Pancreas (tissue), 10 donors: Measurements from ENCODE around the gene TOX2. TPM values are rescaled to one million over a fixed set of nuclear protein-coding genes. Genes with fewer than 3 reads are reported as not detected.
A peak's percentile ranks its signal among the peaks of the same experiment; 100 is the strongest.

Experiments
- ATAC-seq, 4 donors: fragments of 200-7000 bp; cut with Tn5 transposase; one replicate each; pipeline versions ENCODE4 v1.8.0 to v1.9.1; 2020; ENCODE audit warnings: mild to moderate bottlenecking in 4 of 4, moderate library complexity in 4 of 4
- DNase-seq, 6 donors: peaks; one replicate each; pipeline ENCODE4 v3.0.0-alpha.2; 2020
- FAIRE-seq: peaks from 2 replicates; lab custom pipeline; 2012; peaks lifted over from hg19 to GRCh38; lab: Jason Lieb, UNC
- H3K27ac ChIP-seq, 4 donors: fragments of 200-600 bp; sonication (generic); 1 replicate in 3 of 4; 2 replicates in 1 of 4; pipeline versions ENCODE4 v1.5.0 to v1.8.0; 2020
- H3K27me3 ChIP-seq, 4 donors: fragments of 200-600 bp; one replicate each; pipeline ENCODE4 v1.8.0; 2021
- H3K36me3 ChIP-seq, 3 donors: fragments of 200-600 bp; sonication (generic) in 1 of 3; one replicate each; pipeline versions ENCODE4 v1.5.0 to v1.8.0; 2020 to 2021
- H3K4me1 ChIP-seq, 3 donors: fragments of 200-600 bp; one replicate each; pipeline ENCODE4 v1.8.0; 2021
- H3K4me3 ChIP-seq, 4 donors: fragments of 200-600 bp; sonication (generic) in 2 of 4; one replicate each; pipeline versions ENCODE4 v1.5.0 to v1.8.0; 2020 to 2021
- H3K9me3 ChIP-seq, 4 donors: fragments of 200-600 bp; one replicate each; pipeline ENCODE4 v1.8.0; 2021
- WGBS, 2 donors: extraction: QIAGEN DNeasy Blood & Tissue Kit; methylation state at CpG; one replicate each; pipeline ENCODE4 v1.1.7; 2013; 5-methylcytosine and 5-hydroxymethylcytosine counted together
- intact Hi-C, 3 donors: fragments of 100-400 bp; cut with DNase I; formaldehyde crosslinking; loops; one replicate each; pipeline versions ENCODE4 v1.11.1 to v1.14.2; 2022
- polyA plus RNA-seq, 2 donors: library from polyadenylated mRNA; stranded (reverse); fragments of 200-250 nt; gene quantifications; one replicate each; pipeline ENCODE4 v1.2.3, GENCODE V29; 2013
- total RNA-seq, 6 donors: library from RNA; stranded (reverse); fragmentation: NEBNext Ultra II Directional in 4 of 6; extraction: Animal tissue kit (Norgen Biotek cat#: 25700) in 4 of 6; gene quantifications; one replicate each; pipeline versions ENCODE4 v1.2.1 to v1.2.4, GENCODE V29; 2021 to 2023
- TF ChIP-seq, protein P1 (sequence below), 4 donors: fragments of 200-600 bp; sonication (generic) in 3 of 4; IDR thresholded peaks; one replicate each; pipeline versions ENCODE4 v1.5.0 to v1.8.0; 2021; ENCODE audit warnings: antibody characterized with exemption in 4 of 4
- donor health status: healthy with polysubstance abuse.
- donor health status: DM: no; HTN: no; CAD: no; lungs with moderate emphysema.
- donor health status: DM: no; HTN: no; CAD: no.
- donor health status: control.
- donor health status: control.
- donor health status: Bipolar disorder and iron deficiency.
- donor health status: DM: yes; HTN: yes; CAD: no.
- donor health status: DM: no; HTN: no; CAD: no.
- donor health status: DM: no; HTN: no; CAD: no.
- donor health status: DM: yes; HTN: yes; CAD: no.

The TOX2 gene
- total and polyA plus RNA-seq, 8 donors, result 0.24 to 2.3 (median 0.90) TPM

DNA sequence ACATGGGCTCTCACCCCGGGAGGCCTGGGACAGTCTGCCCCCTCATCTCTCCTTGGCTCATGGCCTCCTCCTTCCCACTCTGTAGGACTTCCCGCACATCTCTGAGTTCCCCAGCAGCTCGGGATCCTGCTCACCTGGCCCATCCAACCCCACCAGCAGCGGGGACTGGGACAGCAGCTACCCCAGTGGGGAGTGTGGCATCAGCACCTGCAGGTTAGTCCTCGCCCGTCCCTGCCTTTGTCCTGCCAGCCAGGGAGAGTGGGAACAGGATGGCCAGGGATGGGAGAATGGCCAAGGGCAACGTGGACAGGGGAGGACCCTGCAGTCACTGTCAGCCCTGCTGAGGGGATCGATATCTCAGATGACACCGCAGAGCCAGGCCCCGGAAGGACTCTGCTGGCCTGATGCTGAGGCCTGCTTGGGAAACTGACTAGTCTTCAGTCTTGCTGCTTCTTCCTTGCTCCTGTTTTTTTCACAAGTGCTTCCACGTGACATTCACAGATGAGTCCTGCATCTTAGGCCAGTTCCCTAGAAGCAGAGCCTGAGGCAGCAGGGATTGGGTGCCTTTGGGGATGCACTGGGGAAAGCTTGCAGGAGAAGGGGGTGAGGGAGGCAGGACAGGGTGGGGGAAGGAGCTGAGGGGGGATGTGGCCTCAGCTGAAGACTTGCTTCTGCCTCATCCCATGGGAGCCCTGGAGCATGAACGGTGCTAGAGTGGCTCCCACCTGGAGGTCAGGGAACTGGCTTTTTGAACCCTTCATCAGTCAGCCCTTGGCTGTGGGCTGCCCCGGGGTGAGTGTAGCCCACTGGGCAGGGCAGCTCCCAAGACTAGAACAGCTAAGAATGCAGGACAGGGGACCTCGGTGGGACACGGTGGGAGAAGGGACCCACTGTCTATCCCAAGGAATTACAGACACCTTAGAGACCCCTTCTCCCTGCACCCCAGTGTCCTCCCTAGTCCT is 152.3 kb downstream of the TOX2 start:
- TF ChIP-seq, protein P1, sequence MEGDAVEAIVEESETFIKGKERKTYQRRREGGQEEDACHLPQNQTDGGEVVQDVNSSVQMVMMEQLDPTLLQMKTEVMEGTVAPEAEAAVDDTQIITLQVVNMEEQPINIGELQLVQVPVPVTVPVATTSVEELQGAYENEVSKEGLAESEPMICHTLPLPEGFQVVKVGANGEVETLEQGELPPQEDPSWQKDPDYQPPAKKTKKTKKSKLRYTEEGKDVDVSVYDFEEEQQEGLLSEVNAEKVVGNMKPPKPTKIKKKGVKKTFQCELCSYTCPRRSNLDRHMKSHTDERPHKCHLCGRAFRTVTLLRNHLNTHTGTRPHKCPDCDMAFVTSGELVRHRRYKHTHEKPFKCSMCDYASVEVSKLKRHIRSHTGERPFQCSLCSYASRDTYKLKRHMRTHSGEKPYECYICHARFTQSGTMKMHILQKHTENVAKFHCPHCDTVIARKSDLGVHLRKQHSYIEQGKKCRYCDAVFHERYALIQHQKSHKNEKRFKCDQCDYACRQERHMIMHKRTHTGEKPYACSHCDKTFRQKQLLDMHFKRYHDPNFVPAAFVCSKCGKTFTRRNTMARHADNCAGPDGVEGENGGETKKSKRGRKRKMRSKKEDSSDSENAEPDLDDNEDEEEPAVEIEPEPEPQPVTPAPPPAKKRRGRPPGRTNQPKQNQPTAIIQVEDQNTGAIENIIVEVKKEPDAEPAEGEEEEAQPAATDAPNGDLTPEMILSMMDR (IDR thresholded peaks at IDR 0.05), result no peak
- no peak for FAIRE-seq

DNA sequence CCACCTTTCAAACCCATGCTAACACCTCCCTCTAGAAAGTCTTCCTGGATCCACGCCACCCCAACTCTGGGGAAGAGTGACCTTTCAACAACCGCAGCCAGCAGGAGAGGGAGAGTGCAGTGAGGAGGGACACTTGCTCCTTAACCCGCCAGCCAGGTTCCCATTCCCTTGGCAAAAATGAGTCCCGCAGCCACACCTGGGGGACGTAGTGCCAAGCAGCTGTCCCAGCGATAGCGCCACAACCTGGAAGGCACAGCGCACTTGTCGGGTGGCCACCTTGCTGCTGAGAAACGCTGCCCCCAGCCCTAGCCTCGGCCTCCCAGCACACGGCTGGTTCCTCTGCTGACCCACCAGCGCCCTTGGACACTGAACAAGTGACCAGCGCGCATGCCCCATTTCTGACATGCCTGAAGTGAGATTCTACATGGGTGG is 153.0 kb downstream of the TOX2 start:
- Histone ChIP-seq H3K27ac (no peak overlapping the region), H3K27me3 (no peaks in the 10 kb centered on the region), H3K4me3 (no peak overlapping the region), H3K4me1 (no peaks in the 10 kb centered on the region), H3K9me3 (no peaks in the 10 kb centered on the region), H3K36me3 (no peaks in the 10 kb centered on the region)
- no peak for DNase-seq
- intact Hi-C loops, result no loop called here
- FAIRE-seq, result no peak
- TF ChIP-seq, protein P1 (IDR thresholded peaks at IDR 0.05), result no peak
- ATAC-seq, result no peak
- WGBS, 2 donors, result 77 to 82% methylated on average over 15 of the region's 15 CpGs

More for the DNA sequence above, 152.3 kb downstream of the TOX2 start:
- intact Hi-C loops, result no loop called here
- ATAC-seq (no peak), DNase-seq (no peak)
- Histone ChIP-seq H3K4me1 (no peaks in the 10 kb centered on the region), H3K9me3 (no peaks in the 10 kb centered on the region), H3K36me3 (no peaks in the 10 kb centered on the region), H3K4me3 (no peak overlapping the region), H3K27ac (no peak overlapping the region), H3K27me3 (peaks cover 0 to under 1% (median 0%) of the 10 kb centered on the region in 4 donors)
- WGBS, 2 donors, result 71 to 80% methylated on average over 15 of the region's 15 CpGs

DNA sequence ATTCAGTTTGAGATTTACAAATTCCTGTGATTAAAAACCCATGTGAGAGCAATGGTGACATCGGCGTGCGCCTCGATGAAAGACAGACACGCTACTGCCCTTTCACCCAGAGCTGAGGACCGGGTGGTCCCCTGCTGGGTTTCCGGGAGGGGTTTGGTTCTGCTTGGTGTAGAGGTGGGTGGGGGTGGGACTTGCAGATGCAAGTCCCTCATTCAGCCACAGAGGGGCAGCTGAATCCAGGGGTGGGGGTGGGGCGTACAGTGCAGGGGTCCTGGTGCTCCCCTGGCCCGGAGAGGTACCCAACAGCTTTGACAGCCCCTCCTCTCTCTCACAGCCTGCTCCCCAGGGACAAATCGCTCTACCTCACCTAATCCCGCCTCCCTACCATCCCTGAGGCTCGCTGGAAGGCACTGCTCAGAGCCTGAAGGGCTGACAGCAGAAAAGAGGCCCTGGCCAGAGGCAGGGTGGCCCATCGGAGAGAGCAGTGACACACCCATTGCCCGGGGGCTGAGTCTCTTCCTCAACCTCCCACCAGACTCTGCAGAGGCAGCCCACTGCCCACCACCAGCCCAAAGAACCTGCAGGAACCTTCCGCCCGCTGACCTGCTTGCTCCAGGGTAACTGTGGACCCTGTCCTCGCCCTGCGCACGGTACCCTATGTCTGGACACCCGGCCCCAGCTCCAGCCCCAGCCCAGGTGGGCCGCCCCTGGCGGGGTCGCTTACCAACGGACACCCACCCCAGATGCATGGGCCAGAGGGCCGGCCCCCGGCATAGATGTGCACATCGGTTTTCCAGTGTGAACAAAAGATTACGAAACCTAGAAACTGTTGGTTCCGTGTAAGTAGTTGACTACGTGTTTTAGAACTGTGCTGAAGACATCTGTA is 153.9 kb downstream of the TOX2 start:
- TF ChIP-seq, protein P1 (IDR thresholded peaks at IDR 0.05), result no peak
- intact Hi-C loops, result no loop called here
- H3K4me3 ChIP-seq, result no peak overlapping the region
- no peaks in the 10 kb centered on the region for H3K9me3 ChIP-seq
- no peak overlapping the region for H3K27ac ChIP-seq
- no peaks in the 10 kb centered on the region for H3K27me3 ChIP-seq
- H3K36me3 ChIP-seq, result no peaks in the 10 kb centered on the region
- H3K4me1 ChIP-seq, result no peaks in the 10 kb centered on the region
- no peak for FAIRE-seq
- ATAC-seq, result no peak
- no peak for DNase-seq
- 63 to 75% methylated on average over 27 to 30 of the region's 30 CpGs for WGBS, 2 donors

DNA sequence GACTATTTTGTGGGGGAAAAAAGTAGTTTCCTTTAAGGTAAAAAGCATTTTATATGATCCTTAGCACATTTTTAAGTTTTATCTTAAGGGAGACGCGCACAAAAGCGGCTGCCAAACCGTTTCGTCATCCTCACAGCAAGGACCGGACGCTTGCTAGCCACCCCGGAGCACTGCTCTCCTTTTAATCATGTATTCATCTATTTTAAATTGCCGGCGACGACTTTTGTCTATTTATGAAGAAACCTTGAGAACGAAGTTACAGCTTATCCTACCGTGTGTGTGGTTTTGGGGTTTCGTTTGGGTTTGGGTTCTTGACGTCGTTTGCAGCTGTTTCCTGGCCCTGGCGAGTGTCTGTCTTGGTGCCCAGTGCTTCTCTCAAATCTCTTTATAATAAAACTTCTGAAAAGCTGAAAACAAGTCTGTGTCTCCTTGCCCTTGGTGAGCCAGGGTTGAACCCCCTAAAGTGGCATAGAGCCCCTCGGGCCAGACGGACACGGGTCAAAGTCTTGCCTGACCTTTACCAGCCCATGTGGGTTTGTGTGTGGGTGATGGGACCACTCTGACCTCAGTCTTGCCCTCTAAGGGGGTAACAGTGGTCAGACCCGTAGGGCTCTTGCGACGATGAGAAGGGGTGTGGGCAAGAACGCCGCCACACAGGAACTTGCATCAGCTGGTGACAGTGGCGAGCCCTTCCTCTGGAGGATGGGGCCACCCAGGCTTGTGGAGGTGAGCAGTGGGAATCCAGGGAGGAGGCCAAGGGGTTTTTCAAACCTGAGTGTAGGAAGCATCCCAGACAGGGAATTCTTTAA is 154.8 kb downstream of the TOX2 start:
- Histone ChIP-seq H3K27me3 (no peaks in the 10 kb centered on the region), H3K9me3 (no peaks in the 10 kb centered on the region), H3K36me3 (no peaks in the 10 kb centered on the region), H3K4me1 (no peaks in the 10 kb centered on the region), H3K4me3 (no peak overlapping the region), H3K27ac (no peak overlapping the region)
- peak in 1 of 4 donors; percentile 16 for ATAC-seq
- TF ChIP-seq, protein P1 (IDR thresholded peaks at IDR 0.05), result no peak
- DNase-seq, result no peak
- 63 to 77% methylated on average over 26 of the region's 26 CpGs for WGBS, 2 donors
- no peak for FAIRE-seq
- intact Hi-C loops, result loop anchor here in 2 of 3 donors (10.0 kb wide), 2 partner anchors 315 to 535 kb away; no protein-coding TSS in a partner anchor
